ENCODE measurements around the gene CFD.

CFD gene

DNA sequence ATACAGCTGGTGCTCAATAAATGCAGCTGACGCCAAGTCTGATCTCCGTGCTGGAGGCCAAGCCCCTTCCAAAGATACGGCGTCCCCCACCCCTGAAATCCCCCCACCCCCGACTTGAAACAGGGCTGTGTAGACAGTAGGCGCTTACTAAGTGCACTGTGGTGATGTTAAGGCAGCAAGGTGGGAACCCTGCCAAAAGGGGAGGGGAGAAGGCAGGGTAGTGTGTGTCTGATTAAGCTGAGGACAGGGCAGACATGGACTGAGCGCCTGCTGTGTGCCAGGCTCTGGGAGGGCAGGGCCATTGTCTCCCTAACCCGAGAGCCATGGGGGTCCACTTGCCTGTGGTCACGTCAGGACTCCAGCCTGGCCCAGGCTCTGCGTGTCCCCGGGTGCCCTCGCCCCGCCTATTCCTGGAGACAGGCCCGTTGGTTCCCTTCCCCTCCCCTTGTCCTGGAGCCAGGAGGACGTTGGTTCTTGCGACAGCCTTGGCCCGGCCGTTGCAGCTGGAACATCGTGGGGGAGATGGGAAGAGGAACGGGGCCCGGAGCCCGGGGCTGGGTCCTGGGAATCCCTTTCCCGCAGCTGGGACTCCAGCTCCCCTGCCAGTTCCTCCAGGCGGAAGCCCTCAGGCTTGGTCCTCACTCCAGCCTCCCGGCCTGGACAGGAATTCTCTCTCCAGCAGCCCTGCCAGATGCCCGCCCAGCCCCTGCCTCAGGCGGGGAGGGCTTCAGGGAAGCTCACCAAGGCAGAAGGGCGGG, 9.1 kb upstream of the CFD start:
- Histone ChIP-seq H3K9ac (ENCODE audit: low read depth, low read length, poor library complexity, severe bottlenecking) (no peak overlapping the region), H3K79me2 (ENCODE audit: insufficient read depth, low read length) (no peaks in the 10 kb centered on the region), H3K36me3 (ENCODE audit: insufficient read depth, low read length) (no peaks in the 10 kb centered on the region), H3K4me1 (ENCODE audit: insufficient read depth, low read length, poor library complexity, severe bottlenecking) (no peaks in the 10 kb centered on the region), H3K27me3 (ENCODE audit: insufficient read depth, low read length, poor library complexity, severe bottlenecking) (no peaks in the 10 kb centered on the region), H3K4me2 (ENCODE audit: low read depth, low read length, poor library complexity, severe bottlenecking) (no peak overlapping the region), H4K20me1 (ENCODE audit: insufficient read depth, low read length, poor library complexity, severe bottlenecking) (no peaks in the 10 kb centered on the region), H3K9me3 (ENCODE audit: insufficient read depth, low read depth, low read length) (no peaks in the 10 kb centered on the region), H3K9me2 (replicated peaks; ENCODE audit: low read depth, low read length) (no peaks in the 10 kb centered on the region), H3K4me3 (ENCODE audit: low read length, poor library complexity, severe bottlenecking) (no peak overlapping the region), H2AFZ (ENCODE audit: low read length) (no peak overlapping the region), H3F3A (ENCODE audit: low read depth) (no peaks in the 10 kb centered on the region)
- TF ChIP-seq, protein P1, sequence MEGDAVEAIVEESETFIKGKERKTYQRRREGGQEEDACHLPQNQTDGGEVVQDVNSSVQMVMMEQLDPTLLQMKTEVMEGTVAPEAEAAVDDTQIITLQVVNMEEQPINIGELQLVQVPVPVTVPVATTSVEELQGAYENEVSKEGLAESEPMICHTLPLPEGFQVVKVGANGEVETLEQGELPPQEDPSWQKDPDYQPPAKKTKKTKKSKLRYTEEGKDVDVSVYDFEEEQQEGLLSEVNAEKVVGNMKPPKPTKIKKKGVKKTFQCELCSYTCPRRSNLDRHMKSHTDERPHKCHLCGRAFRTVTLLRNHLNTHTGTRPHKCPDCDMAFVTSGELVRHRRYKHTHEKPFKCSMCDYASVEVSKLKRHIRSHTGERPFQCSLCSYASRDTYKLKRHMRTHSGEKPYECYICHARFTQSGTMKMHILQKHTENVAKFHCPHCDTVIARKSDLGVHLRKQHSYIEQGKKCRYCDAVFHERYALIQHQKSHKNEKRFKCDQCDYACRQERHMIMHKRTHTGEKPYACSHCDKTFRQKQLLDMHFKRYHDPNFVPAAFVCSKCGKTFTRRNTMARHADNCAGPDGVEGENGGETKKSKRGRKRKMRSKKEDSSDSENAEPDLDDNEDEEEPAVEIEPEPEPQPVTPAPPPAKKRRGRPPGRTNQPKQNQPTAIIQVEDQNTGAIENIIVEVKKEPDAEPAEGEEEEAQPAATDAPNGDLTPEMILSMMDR (conservative IDR thresholded peaks at IDR 0.05; ENCODE audit: low read length), result no peak
- no peak for TF ChIP-seq EZH2phosphoT487 (IDR thresholded peaks at IDR 0.05; ENCODE audit: borderline replicate concordance)

DNA sequence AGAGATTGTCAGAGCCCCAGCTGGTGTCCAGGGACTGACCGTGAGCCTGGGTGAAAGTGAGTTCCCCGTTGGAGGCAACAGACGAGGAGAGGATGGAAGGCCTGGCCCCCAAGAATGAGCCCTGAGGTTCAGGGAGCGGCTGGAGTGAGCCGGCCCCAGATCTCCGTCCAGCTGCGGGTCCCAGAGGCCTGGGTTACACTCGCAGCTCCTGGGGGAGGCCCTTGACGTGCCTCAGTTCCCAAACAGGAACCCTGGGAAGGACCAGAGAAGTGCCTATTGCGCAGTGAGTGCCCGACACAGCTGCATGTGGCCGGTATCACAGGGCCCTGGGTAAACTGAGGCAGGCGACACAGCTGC, 8.5 kb upstream of the CFD start:
- Histone ChIP-seq H3K4me1 (ENCODE audit: insufficient read depth, low read length, poor library complexity, severe bottlenecking) (no peaks in the 10 kb centered on the region), H2AFZ (ENCODE audit: low read length) (no peak overlapping the region), H3K9me2 (replicated peaks; ENCODE audit: low read depth, low read length) (no peaks in the 10 kb centered on the region), H3K9ac (ENCODE audit: low read depth, low read length, poor library complexity, severe bottlenecking) (no peak overlapping the region), H3K27me3 (ENCODE audit: insufficient read depth, low read length, poor library complexity, severe bottlenecking) (no peaks in the 10 kb centered on the region), H3K36me3 (ENCODE audit: insufficient read depth, low read length) (no peaks in the 10 kb centered on the region), H4K20me1 (ENCODE audit: insufficient read depth, low read length, poor library complexity, severe bottlenecking) (no peaks in the 10 kb centered on the region), H3K4me2 (ENCODE audit: low read depth, low read length, poor library complexity, severe bottlenecking) (no peak overlapping the region), H3K9me3 (ENCODE audit: insufficient read depth, low read depth, low read length) (no peaks in the 10 kb centered on the region), H3K79me2 (ENCODE audit: insufficient read depth, low read length) (no peaks in the 10 kb centered on the region), H3F3A (ENCODE audit: low read depth) (no peaks in the 10 kb centered on the region), H3K4me3 (ENCODE audit: low read length, poor library complexity, severe bottlenecking) (no peak overlapping the region)
- TF ChIP-seq, protein P1 (conservative IDR thresholded peaks at IDR 0.05; ENCODE audit: low read length), result no peak
- TF ChIP-seq EZH2phosphoT487 (IDR thresholded peaks at IDR 0.05; ENCODE audit: borderline replicate concordance), result no peak

DNA sequence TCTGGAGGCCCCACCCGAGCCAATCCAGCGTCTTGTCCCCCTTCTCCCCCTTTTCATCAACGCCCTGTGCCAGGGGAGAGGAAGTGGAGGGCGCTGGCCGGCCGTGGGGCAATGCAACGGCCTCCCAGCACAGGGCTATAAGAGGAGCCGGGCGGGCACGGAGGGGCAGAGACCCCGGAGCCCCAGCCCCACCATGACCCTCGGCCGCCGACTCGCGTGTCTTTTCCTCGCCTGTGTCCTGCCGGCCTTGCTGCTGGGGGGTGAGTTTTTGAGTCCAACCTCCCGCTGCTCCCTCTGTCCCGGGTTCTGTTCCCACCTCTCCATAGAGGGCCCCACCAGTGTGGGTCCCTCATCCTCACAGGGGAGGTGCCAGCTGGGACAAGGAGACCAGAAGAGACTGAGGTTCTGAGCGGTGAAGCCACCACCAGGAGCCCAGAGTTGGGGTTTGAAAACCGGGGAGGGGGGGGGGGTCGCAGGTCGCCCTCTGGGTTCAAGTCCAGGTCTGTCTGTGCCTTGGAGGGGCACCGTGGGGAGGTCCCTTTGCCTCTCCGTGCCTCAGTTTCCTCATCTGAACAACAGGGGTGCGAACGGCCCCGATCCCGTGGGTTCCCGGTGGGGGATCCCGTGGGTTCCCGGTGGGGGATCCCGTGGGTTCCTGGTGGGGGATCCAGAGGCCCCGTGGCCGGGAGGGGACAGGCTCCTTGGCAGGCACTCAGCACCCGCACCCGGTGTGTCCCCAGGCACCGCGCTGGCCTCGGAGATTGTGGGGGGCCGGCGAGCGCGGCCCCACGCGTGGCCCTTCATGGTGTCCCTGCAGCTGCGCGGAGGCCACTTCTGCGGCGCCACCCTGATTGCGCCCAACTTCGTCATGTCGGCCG, 7.1 kb upstream of the CFD start, which contains the start of gene ELANE:
TSS of gene ELANE (plus strand) at position 168 of the 878 bp plus-strand sequence. CDS start at position 194, 26 bp downstream.
- H3K9me2 ChIP-seq (replicated peaks; ENCODE audit: low read depth, low read length), result no peaks in the 10 kb centered on the region
- no peaks in the 10 kb centered on the region for H3K79me2 ChIP-seq (ENCODE audit: insufficient read depth, low read length)
- no peaks in the 10 kb centered on the region for H3K4me1 ChIP-seq (ENCODE audit: insufficient read depth, low read length, poor library complexity, severe bottlenecking)
- no peaks in the 10 kb centered on the region for H3K27me3 ChIP-seq (ENCODE audit: insufficient read depth, low read length, poor library complexity, severe bottlenecking)
- no peak within 1 kb of the TSS for H2AFZ ChIP-seq (ENCODE audit: low read length)
- H4K20me1 ChIP-seq (ENCODE audit: insufficient read depth, low read length, poor library complexity, severe bottlenecking), result no peaks in the 10 kb centered on the region
- H3K9ac ChIP-seq (ENCODE audit: low read depth, low read length, poor library complexity, severe bottlenecking), result no peak within 1 kb of the TSS
- TF ChIP-seq EZH2phosphoT487 (IDR thresholded peaks at IDR 0.05; ENCODE audit: borderline replicate concordance), result no peak
- TF ChIP-seq, protein P1 (conservative IDR thresholded peaks at IDR 0.05; ENCODE audit: low read length), result no peak
- no peaks in the 10 kb centered on the region for H3K9me3 ChIP-seq (ENCODE audit: insufficient read depth, low read depth, low read length)
- no peaks in the 10 kb centered on the region for H3K36me3 ChIP-seq (ENCODE audit: insufficient read depth, low read length)
- H3K4me2 ChIP-seq (ENCODE audit: low read depth, low read length, poor library complexity, severe bottlenecking), result no peak within 1 kb of the TSS
- H3K4me3 ChIP-seq (ENCODE audit: low read length, poor library complexity, severe bottlenecking), result no peak within 1 kb of the TSS
- no peaks in the 10 kb centered on the region for H3F3A ChIP-seq (ENCODE audit: low read depth)
